ENCODE data around the gene TSSK3.
"Not testable (repeated sequence)": the region's sequence is repeated elsewhere in the genome, so short reads cannot be mapped to it uniquely, and the experiment has no call there.

The TSSK3 gene

DNA sequence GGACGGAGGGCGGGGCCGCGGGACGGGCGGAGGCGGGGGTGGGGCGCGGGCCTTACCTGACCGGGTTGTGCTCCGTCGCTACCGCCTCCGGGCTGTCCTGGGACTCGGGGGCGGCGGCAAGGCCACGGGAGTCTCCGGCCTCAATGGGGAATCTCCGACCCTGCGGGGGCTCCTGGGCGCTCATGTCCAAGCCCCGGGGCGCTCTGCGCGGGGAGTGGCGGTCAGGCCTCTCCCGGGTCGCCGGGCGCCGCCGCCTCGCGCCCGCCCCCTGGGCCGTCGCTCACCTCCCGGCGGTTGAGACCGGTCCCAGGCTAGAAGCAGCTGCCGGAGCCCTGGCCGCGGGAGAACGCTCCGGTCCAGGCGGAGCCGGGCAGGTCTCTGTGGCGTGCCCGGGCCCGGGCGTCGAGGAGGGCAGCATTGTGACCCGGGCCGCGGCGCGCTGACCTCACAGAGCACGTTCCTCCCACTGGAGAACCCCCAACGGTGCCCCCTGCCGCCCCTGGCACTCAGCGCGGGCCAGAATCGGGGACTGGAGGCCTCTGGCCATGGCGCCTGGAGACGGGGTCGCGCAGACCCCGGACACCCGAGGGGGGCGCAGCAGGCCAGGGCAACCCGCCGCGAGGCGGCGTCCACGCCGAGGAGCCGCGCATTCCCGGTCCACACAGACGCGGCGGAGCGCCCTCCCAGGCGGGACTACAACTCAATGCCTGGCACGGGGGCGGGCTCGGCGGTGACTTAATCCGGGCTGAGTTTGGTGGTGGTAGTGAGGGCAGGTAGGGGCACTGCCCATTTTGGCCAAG lies 465 bp upstream of the TSSK3 start:
- FAIRE-seq: no peak
- no peak for DNase-seq (ENCODE audit: low spot score)

GRCh38 chr1:32363713-32364112 lies 1.4 kb downstream of the TSSK3 start:
- FAIRE-seq (no peak), DNase-seq (ENCODE audit: low spot score) (no peak)

DNA sequence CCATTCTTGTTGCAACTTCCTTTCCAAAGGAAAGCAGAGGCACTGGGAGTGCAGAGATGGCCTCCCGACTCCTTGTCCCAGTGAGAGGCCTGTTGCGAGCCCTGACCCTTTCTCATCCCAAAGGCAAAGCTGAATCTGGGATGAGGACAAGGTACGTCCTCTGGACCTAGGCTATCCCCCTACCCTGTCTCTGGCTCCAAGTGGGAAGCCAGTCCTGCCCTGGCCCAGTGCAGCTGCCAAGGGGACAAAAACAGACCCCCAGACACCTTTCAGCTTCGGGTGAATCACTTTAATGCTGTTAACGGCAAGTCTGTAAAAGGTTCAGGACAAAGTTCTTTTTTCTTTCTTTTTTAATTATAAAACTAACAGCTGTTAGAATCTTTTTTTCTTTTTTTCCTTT lies 2.5 kb downstream of the TSSK3 start:
- FAIRE-seq: no peak
- no peak for DNase-seq (ENCODE audit: low spot score)

DNA sequence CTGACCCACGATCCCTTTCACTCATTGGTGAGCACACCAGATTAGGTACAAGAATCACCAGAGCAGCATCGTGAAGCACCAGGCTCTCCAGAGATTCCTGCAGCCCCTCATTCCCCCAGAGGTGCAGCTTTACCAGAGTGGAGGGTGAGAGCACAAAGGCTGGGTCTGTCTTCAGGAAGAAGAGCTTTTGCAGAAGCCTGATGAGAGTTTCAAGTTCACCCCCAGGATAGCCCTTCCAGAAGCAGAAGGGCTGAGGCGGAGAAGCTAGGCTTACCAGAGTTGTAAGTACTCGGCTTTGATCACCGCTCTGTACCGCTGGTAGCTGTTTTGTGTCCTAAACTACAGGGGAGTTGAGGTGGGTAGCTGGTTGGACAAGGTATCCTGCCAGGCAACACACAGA lies 3.1 kb downstream of the TSSK3 start:
- FAIRE-seq: no peak

GRCh38 chr1:32367912-32368635 lies 5.7 kb downstream of the TSSK3 start:
- DNase-seq (ENCODE audit: low spot score) (no peak), FAIRE-seq (no peak)

More for the DNA sequence above, 3.1 kb downstream of the TSSK3 start:
- DNase-seq (ENCODE audit: low spot score): no peak

- DNase-seq (ENCODE audit: low spot score) (no peak), FAIRE-seq (no peak)
Measured at GRCh38 chr1:32372149-32372756, 9.9 kb downstream of the TSSK3 start.

DNA sequence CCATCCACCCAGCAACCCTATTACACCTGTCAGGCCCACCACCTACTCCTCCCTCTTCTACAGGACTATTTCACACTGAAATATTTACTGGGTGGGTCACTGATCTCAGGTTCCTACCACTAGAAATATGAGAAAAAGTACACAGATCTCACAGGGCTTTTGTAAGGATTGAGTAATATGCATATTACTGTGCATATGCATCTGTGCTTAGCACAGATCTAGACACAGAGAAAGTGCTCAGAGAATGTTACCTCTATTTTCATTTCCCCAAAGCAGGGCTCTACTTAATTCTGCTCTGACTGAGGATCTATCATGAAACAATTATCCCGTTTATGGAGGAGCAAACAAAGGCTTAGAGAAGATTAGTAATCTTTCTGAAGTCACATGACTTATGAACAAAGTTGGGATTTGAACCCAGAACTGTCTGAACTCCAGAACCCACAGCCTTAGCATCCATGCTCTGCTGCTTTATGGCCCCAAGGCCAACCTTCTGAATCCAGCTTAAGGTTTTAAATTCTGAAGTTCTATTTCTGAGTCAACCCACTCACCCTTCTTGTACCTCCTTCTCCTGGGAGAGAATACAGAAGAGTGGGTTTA lies 11.8 kb downstream of the TSSK3 start:
- DNase-seq (ENCODE audit: low spot score): no peak
- no peak for FAIRE-seq

- DNase-seq (ENCODE audit: low spot score) (no peak), FAIRE-seq (no peak)
Measured at GRCh38 chr1:32376199-32376598, 13.9 kb downstream of the TSSK3 start.

DNA sequence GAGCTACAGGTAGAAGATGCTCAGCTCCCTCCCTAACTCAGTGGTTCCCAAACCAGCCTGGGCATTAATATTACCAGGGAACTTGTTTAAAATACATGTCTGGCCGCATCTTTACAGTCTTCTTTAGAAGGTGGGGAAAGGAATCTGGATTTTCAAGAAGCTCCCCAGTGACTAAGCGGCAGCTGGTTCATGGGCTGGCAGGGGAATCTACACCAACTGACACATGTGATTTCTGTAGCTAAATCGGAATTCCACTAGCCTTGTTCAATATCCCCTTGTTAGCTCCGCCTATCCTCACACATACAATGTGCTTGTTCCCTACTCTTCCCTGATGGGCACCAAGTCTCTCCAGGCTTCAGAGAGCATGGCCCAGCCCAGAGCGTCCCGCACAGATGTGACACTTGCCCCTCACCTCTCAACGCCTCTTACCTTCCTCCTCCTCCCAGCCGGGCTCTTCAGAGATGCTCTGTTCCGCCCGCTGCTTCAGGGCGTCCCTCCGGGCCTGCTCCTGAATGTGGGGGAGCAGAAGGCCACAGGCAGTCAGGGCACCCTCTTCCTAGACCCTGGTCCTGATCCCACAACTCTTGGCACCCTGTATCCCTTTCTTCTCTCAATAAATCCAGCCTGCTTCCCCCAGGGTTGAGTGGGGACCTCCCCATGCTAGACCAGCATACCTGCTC lies 15.3 kb downstream of the TSSK3 start:
- no peak for FAIRE-seq
- no peak for DNase-seq (ENCODE audit: low spot score)

GRCh38 chr1:32380057-32380456 lies 17.7 kb downstream of the TSSK3 start:
- DNase-seq (ENCODE audit: low spot score) (no peak), FAIRE-seq (no peak)

DNA sequence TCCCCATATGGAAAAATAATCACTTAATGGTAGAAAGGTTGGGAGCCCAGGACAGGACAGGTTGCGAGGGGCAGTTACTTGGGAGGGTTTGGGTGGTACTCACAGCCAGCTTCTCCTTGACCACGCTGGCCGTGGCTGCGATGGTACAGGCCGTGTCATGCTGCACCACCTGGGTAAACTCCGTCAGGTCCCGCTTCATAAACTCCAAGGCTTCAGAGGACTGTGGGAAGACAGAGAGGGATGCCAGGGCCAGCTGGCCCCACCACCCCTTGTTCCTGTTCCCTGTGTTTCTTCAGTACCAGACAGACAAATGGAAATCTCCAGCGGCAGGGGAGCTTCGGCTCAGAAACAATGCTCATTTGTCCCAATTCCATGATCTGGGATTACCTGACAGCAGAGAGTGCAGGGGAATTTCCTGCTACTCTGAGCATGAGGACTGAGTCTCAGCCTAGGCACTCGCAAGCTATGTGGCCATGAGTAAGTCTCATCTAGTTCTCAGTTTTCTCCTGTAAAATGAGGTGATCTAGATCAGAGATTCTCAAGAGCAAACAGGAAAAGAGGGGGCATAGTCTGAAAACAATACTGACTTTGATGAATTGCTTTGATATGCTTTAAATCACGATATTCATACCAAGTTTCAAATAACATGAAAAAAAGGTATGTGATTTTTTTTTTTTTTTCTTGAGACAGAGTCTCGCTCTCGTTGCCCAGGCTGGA lies 24.5 kb downstream of the TSSK3 start:
- FAIRE-seq (no peak), DNase-seq (ENCODE audit: low spot score) (no peak)

DNA sequence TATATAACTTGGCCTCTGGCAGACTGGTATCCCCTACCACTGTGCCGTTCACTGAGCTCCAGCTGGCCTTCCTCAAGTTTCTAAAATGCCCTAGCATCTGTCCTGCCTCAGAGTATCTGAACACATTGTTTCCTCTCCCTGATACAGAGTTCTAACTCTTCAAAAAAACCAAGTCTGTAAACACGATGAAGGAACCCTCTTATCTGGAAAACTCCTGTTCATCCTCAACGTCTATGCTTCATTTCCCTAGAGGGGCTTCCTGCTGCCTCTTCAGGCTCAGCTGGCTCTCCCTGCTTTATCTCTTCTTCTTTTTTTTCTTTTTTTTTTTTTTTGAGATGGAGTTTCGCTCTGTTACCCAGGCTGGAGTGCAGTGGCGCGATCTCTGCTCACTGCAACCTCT lies 26.3 kb downstream of the TSSK3 start:
- FAIRE-seq (no peak), DNase-seq (ENCODE audit: low spot score) (no peak)

- DNase-seq (ENCODE audit: low spot score) (no peak), FAIRE-seq (no peak)
Measured at GRCh38 chr1:32390904-32391870, 28.8 kb downstream of the TSSK3 start.

- FAIRE-seq (no peak), DNase-seq (ENCODE audit: low spot score) (no peak)
Measured at GRCh38 chr1:32392325-32392724, 30.0 kb downstream of the TSSK3 start.

- peak; percentile 46 for DNase-seq (ENCODE audit: low spot score)
- FAIRE-seq: no peak
Measured at GRCh38 chr1:32393136-32393535, 30.8 kb downstream of the TSSK3 start.

GRCh38 chr1:32393832-32394140 lies 31.4 kb downstream of the TSSK3 start:
- DNase-seq (ENCODE audit: low spot score) (no peak), FAIRE-seq (no peak)

- peak; percentile 95 for FAIRE-seq
- DNase-seq (ENCODE audit: low spot score): peak; percentile 98
Measured at GRCh38 chr1:32394141-32394889, 32.0 kb downstream of the TSSK3 start, which contains the start of gene BSDC1. Gene BSDC1, minus strand, starts transcription at chr1:32394441. Its CDS starts 27 bp downstream, at chr1:32394414.

GRCh38 chr1:32394890-32395432 lies 32.6 kb downstream of the TSSK3 start:
- no peak for FAIRE-seq
- no peak for DNase-seq (ENCODE audit: low spot score)

GRCh38 chr1:32396524-32396923 lies 34.2 kb downstream of the TSSK3 start:
- not testable (repeated sequence) for DNase-seq (ENCODE audit: low spot score); FAIRE-seq
